Hematopoietic multipotent progenitor cell treated with erythropoietin and hydrocortisone succinate and interleukin-3 and kit ligand, for 8 days (in vitro differentiated cells): ENCODE measurements around the gene GYPA.
"Not testable (repeated sequence)": the region's sequence is repeated elsewhere in the genome, so short reads cannot be mapped to it uniquely, and the experiment has no call there.

Experiments
- DNase-seq: peaks from one replicate; pipeline ENCODE4 v3.0.0-alpha.2; 2015

The GYPA gene

GRCh38 chr4:144140594-144141295, at the start of gene GYPA:
TSS of gene GYPA (minus strand) at chr4:144140718. CDS start at chr4:144140635, 83 bp downstream.
- DNase-seq = peak; percentile 77

DNA sequence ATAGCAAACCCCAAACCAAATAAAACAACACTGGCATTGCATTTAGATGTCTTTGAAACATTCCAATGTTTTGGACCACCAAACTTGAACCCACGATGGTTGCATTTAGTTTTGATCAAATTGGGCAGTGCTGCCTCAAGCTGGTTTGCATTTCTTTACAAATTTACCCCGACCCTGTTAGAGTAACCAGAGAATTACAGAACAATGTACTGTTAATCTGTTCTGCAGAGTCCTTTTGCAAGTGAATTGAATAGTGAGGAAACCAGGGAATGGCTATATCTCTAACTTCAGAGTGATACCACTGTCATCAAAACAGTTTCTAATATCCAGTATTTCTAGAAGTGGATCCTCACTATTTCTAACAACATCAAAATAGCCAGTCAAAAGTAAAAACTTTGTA, 49.5 kb upstream of the GYPA start:
- no peak for DNase-seq

- no peak for DNase-seq
These were observed 48.6 kb upstream of the GYPA start for GRCh38 chr4:144189121-144189520.

GRCh38 chr4:144185086-144185485, 44.6 kb upstream of the GYPA start:
- no peak for DNase-seq

GRCh38 chr4:144183165-144183564, 42.6 kb upstream of the GYPA start:
- DNase-seq = no peak

DNA sequence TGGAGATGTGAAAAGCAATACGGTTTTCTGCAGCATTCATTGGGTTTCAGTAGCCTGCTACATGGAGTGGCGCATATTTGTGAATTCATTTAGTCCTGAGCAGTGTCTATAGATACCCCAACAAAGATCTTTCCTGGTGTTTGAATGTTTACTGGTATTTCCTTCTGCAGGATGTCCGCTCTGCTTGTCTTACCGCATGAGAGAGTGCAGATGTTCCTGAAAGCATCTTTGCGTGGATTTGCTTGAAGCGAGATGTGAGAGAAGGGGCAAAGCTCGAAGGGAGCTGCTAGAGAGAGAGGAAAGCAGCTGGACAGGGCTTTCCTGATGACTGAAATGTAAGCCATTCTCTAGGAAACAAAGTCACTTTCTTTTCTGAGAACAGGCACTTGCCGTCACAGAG, 40.9 kb upstream of the GYPA start:
- DNase-seq = no peak

- no peak for DNase-seq
These were observed 38.7 kb upstream of the GYPA start for GRCh38 chr4:144179152-144179739.

DNA sequence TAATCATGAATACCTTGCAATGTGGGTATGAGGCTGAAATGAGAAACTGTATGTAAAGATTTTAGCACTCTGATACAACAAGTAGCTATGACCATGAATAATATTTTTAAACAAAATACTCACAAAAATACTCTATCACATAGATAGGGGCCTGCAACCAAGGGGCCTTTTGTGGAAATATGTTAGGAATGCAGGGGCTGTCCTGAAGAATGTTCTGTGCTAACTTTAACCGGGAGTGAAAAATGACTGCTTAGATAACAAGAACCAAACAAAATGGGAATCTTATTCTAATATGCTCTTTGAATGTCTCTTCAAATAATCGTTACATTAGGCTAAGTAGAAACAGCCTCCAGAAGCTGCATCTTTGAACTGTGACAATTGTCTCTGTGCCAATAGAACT, 37.9 kb upstream of the GYPA start:
- DNase-seq = no peak

DNA sequence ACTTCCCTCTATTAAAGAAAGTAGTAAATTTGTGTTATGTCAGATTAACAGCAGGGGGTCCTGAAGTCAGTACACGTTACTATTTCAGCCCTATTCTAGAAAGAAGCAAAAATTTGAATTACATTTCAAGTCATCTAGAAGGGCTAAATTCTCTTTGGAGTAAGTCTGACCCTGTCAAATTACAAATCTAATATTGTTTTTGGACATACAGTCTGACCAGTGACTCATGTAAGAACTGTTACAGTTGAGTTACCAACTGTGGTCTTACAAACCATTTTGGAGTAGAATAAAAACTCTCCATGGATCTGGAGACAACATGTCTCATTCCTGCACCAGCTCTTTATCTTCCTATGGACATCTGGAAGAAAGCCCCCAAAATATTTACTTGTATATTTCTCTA, 36.0 kb upstream of the GYPA start:
- DNase-seq = no peak

DNA sequence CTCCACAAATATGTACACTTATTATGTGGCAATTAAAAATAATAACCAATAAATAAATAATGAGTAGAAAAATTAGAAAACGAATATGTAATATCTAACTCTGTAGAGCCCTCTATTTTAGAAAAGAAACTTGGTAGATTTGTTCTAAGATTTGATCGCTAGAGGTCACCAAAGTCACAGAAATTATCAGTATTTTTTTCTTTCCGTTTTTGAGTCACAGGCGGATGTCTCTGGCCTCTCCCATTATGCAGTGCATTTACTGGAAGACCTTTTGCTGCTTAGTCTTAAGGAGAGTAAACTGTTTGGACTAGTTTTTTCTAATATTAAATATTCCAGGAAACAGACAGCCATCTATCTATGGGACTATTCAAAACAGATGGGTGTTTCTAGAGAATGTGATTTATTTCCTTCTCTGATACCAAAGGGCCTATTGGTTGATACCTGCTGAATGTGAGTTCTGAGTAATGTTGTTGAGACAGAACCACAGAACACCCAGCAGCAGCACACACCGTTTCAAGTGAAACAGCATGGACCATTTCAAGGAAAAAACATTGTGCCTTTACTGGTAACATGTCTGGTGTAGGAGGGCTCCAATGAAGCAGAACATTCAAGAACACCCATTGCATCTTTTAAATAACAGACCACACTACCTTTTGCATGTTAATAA, 34.0 kb upstream of the GYPA start:
- DNase-seq = peak; percentile 71

GRCh38 chr4:144171697-144172096, 31.2 kb upstream of the GYPA start:
- DNase-seq = no peak

DNA sequence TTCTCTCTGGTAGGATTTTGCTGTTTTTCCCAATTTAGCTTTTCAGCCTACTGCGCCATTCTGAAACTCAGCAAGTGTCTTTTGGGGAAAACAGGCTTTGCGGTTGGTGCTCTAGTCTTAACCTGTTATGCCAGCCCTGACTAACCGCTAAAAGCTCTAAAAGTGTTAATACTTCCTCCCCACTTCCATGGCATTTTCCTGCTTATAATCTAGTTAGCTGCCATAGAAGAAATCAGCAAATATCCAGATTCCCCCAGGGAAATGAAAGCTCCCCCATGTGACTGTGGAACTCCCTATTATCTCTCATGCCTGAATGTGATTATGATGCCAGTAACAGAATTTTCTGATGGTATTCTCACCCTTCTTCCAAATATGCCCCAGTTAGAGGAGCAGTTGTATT, 28.7 kb upstream of the GYPA start:
- no peak for DNase-seq

GRCh38 chr4:144154044-144154443, 13.5 kb upstream of the GYPA start:
- no peak for DNase-seq

- peak; percentile 77 for DNase-seq
These were observed 2.3 kb upstream of the GYPA start for GRCh38 chr4:144142690-144143326.

DNA sequence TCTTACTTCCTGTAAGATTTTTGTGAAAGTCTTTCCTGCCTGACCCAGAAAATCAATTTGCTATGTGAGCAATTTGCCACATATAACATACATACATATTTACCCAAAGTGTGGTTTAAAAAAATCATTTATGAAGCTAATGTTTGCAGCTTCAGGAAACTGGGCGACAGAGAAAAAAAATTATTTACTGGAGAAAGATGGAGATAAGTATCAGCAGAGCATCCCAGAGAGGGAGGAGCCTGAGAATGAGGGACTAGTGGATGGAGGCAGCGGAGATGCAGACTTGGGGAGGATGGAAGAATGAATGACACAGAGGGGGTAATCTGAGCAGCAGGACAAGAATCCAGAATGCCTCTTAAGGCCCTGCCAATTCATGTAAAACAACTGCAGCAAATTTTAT, 975 bp upstream of the GYPA start:
- DNase-seq = peak; percentile 4

DNA sequence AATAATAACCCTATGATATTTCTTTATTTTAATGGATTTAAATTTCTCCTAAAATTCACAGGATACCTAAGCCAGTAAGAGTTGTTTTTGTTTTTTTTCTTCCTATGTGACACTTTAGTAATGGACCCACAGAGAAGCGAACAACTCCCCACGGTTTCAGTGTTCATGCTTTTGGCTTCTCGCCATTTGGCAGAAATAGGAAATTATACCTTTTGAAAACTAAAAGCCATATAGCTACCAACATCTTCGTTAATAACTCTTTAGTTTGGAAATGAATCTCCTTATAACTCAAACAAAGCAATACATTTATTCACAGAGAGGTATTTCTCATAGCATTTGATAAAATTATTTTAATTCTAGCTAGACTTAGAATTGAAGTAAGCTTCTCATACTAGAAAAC, 527 bp downstream of the GYPA start:
- peak; percentile 74 for DNase-seq

DNA sequence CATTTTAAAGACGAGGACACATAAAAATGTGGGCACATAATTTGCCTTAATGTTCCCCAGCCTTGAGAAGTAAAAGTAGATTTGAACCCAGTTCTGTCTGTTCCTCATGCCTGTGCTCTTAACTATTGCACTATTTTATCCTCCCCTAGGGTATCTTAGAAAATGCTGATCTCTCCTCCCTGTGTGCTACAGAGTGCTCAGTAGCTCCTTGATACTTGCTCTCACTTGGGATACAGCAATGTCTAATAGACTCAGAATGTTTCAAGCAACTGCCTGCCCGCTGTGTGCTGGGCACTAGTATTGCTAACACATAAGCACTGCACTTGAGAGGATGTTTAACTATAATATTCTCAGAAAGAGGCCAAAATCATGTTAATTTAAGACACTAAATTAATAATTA, 971 bp downstream of the GYPA start:
- DNase-seq = peak; percentile 68

GRCh38 chr4:144138239-144138638, 2.3 kb downstream of the GYPA start:
- DNase-seq = peak; percentile 4

GRCh38 chr4:144137137-144137931, 3.2 kb downstream of the GYPA start:
- DNase-seq = peak; percentile 23

GRCh38 chr4:144136189-144136588, 4.3 kb downstream of the GYPA start:
- DNase-seq = not testable (repeated sequence)

- DNase-seq = peak; percentile 50
These were observed 10.4 kb downstream of the GYPA start for GRCh38 chr4:144130167-144130566.

GRCh38 chr4:144129336-144129875, 11.1 kb downstream of the GYPA start:
- peak; percentile 40 for DNase-seq
